NOMO-1 treated with dmso at 0.1 percent for 144 hours (cell line): ENCODE data around the gene HLCS.

Experiments
- DNase-seq: peaks from one replicate; lab custom pipeline; 2025; ENCODE audit not compliant: unreplicated experiment; lab: John Stamatoyannopoulos, UW

The HLCS gene

DNA sequence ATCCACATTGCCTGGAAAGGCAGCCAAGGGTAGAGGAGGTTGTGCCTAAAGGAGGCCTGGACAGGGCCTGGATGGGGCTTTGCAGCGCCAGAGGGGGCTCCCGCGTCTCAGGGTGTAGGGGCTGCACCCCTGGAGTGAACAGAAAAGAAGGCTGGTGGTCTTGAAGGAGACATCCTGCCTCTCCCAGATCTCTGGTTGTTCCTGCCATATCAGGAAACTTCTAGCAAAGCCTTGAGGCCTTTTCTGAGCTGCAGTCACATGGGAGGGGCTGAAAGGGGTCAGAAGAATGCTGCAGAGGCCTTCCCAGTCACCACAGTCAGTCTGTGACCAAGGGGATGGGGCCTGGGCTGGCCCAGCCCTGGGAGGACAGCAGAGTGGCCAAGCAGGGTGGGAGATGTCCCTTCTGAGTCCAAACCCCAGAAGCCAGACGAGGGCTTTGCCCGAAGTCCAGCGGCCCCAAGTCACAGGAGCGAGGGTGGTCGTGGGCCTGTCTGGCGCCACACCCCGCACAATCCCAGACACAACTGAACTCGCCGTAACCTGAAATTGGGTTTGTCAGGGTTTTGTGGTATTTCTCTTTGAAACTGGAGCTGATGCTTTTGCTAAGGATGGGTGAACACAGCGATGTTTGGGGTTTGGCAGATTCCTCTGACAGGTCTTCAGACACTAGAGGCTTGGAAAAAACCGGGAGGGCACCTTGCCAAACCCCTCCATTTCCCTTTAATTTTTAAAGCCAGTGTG is 237.9 kb downstream of the HLCS start:
- no peak for DNase-seq

DNA sequence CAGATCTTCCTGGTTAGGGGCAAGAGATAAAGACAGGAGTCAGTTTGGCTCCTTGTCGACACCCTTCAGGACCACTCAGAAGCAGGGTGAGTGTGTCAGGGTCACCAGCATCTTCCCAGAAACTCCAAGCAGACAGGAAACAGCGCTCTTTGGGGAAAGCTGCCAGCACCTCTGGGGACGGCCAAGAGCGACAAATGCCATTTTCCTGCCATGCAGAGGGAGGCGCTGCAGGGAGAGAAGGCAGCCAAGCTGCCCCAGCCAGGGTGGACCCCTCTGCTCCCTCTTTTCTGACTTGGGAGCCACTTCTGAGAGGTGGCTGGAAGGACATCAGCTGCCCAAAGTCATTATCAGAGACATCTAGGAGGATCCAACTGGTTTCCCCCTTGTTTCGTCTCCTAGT is 238.6 kb downstream of the HLCS start:
- no peak for DNase-seq

DNA sequence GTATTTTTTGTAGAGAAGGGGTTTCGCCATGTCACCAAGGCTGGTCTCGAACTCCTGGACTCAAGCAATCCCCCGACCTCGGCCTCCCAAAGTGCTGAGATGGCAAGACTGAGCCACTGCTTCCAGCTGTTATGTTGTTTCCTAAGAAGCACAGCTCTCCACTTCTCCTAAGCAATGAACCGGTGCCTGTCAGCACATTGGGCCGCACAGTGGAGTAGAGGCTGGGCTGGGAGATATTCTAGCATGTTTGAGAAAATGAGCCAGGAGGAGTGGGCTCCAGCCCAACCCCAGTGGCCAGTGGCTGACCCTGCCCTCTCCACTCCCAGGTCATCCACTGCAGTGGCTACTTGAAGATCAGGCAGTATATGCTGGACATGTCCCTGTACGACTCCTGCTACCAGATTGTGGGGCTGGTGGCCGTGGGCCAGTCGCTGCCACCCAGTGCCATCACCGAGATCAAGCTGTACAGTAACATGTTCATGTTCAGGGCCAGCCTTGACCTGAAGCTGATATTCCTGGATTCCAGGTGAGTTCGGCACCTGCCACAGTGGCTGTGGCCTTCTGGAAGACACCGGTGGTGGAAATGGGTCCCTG is 240.6 kb downstream of the HLCS start:
- no peak for DNase-seq

DNA sequence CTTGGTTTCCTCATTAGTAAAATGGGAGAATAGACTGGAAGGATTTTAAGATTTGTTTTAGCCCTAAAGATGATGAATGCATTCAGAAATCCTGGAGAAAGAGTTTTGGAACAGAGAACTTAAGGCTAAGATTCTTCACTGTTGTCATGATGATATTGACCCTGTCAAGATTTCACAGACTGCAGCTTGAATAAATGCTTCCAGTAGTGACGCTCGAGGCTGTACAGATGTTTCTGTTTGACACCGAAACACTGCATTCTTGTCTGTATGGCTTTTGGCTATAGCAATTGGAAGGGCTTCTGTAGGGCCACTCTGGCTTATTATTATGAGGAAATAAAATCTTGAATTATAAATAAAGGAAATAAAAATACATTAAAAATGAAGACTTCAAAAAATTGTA is 241.8 kb downstream of the HLCS start:
- no peak for DNase-seq

DNA sequence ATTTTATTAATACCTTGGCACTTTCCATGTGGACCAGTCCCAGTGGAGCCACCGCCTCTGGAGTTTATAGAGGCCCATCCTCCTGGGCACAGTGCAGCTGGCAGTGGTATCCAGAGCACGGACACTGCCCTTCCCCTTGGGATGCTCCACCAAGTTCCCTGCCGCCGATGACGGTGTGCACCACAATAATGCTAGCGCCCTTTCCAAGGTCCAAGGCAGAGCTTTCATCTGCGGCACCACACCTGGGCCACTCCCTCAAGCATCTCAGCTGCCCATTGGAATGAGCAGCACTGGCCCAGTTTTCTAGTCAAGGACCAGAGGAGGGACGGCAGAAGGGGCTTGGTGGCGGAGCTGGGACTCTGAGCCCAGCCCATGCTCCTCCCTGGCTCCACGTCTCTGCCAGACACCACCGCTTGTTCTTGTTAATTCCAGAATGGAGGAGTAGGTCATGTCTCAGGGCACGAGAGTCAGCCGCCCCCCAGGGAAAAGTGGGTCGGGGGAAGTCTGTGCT is 243.0 kb downstream of the HLCS start:
- DNase-seq: no peak

DNA sequence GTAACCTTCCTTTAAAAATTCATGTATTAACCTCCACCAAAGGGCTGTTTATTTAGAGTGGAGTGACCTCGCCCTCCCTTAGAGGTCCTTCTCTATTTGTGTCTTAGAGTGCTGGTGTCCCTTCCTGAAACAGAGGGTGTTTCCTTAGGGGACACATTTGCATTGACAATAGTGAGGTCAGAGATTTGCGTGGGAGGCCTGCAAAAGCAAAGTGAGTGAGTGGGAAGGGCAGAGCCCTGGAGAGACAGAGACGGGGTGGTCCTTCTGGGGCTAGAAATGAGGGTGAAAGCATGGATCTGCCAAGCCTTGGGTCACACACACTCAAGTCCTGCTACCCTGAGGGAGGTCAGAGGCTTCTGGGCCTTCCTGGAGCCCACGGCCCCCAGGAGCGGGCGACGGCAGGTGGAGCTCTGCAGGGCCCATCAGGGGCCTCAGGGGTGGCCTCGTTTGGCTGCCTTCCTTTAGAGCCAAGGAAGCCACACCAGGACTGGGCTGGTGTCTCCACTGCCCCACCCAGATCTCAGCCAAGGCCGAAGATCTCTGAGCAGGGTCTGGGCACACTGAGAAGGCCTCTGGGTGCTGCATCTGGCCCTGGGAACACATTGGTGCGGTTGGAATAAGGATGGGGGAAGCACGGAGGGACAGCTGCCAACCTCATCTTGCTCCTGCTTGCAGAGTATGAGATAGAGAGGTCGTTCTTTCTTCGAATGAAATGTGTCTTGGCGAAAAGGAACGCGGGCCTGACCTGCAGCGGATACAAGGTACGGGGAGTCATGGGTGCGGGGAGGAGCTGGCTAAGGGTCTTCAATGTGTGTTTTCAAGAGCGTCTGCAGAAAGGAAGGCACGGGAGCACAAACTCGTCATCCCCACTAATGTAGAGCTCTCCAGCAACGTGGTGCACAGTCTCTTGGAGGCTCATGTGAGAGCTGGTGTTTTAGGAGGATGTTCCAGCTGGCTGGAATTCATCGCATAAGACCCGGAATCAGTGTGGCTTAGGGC is 243.8 kb downstream of the HLCS start:
- no peak for DNase-seq

DNA sequence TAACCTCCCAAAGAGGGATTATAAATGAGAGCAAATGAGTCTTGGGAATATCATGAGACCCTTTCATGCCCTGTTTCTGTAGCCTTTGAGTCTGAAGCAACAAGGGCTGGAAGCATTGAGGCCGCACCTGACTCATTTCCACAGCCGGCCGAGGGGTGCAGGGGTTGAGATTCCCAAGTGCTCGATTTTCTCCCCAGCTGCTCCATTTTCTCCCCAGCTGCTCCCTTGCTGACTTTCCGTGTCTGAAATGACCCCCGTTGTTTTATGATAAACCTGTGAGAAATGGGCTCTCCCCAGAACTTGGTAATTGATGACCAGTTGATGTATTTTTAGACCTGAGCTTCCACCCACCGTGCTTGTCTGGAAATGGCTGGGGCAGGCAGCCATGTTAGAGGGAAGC is 244.7 kb downstream of the HLCS start:
- DNase-seq: no peak

DNA sequence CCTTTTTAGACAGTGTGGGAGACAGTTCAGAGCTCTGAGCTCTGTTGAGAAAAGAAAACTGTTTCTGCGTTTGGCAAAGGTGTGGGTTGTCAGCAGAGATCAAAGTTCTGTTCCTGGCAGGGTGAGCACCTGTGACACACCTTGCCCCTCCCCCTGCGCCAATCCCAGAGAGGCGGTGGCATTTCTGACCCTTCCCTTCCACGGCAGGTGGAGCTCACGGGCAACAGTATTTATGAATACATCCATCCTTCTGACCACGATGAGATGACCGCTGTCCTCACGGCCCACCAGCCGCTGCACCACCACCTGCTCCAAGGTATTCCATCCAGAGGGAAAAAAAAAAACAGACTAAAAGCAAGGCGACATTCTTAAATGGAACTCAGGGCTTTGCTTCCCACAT is 246.9 kb downstream of the HLCS start:
- DNase-seq: no peak

DNA sequence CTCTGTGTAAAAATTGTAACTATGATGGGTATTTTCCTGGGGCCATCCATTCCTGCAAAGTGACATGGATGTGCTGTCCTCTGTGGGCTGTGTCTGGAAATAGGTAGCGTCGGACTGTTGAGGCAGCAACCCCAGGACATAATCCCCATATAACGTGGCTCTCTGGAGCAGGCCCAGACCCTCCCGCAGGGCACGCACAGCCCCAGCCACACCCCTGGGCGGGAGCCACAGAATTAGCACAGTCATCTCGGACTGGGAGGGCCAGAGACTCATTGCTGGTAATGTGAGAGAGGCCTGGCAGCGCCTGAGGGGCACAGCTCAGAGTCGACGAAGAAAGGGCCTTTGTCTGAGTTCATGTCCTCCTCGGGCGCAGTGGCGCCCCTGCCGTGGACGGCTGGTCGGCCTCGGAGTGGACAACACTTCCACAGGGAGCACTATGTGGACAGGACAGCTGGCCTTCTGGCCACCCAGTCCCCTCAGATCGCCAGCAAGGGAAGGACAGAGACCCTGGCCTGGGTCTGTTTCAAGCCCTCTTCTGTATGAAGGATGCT is 247.4 kb downstream of the HLCS start:
- DNase-seq: no peak

DNA sequence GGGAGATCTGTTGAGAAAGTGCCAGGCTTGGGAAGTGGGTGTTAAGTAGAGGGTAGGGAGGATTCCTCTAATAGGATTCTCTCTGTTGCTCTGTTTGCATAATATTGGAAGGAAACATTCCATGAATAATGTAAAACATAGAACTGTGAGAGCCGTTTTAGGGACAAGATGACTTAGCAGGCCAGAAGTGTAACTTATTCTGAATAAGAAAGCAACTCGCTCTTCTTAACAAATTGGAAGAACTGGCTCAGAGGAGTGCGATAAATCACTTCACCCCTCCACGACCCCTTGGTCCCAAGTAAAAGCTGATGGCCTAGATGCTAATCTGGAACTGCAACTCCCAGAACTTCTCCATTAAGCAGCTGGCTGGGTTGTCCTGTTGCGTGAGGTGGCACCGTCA is 248.5 kb downstream of the HLCS start:
- no peak for DNase-seq

DNA sequence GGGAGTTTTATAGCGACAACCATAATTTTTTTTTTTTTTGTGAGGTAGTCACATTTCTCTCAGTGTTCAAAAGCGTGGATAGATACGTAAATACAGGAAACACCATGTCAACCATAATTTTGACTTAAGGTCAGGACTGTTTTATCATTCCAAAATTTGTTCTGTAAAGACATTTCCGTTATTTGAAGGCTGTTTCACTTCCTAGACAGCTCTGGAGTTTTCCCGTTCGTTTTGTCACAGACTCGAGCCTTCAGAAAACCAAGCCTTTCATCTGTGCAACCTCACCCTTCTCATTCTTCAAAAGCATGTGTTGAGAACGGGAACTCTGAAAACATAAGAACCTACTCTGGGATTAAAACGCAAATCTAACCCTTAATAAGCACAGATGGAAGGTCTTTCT is 249.6 kb downstream of the HLCS start:
- no peak for DNase-seq

DNA sequence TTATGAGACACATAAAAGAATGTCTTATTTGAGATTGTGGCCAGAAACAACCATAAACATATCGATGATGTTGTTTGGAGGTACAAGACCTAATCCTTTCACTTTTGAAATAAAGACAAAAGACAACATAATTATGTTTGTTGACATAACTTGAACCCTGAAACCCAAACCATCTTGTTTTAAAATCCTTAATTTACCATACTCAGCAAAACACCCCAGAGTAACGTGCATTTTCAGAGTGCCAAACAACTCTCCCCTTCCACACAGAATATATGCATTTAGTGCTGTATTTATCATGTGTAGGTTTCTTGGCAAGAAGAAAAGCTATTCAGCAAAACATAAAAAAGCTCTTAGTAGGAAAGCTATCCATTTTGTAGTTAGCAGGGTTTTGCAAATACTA is 250.1 kb downstream of the HLCS start:
- no peak for DNase-seq

DNA sequence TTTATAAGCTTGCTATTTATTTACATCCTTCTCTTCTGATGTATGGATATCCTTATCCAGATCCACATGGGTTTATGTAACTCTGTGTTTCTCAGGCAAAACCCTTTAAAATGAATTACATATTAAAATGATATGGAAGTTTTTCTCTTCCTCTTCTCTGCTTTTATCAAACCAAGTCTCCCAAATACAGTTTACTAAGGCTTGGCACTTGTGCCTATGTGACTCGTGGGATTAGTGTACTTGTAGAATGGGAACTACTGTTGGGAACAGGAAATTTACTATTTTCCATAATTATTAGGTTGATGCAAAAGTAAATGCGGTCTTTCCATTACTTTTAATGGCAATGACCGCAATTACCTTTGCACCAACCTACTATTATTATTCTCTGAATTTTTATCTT is 252.7 kb downstream of the HLCS start:
- DNase-seq: no peak

DNA sequence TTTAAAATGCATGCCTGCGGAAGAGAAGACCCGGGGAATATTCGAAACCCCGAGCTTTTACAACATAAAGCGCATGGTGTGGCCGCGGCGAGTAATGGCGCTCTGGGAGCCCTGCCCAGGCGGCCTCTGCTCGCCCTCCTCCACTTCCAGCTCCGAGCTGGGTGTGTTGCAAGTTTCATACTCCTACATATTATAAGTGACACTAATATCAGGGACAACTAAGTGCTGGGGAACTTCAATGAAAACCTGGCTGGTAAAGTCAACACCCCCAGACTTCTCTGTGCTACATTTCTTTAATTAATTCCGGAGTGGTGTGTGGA is 255.8 kb downstream of the HLCS start:
- DNase-seq: no peak

DNA sequence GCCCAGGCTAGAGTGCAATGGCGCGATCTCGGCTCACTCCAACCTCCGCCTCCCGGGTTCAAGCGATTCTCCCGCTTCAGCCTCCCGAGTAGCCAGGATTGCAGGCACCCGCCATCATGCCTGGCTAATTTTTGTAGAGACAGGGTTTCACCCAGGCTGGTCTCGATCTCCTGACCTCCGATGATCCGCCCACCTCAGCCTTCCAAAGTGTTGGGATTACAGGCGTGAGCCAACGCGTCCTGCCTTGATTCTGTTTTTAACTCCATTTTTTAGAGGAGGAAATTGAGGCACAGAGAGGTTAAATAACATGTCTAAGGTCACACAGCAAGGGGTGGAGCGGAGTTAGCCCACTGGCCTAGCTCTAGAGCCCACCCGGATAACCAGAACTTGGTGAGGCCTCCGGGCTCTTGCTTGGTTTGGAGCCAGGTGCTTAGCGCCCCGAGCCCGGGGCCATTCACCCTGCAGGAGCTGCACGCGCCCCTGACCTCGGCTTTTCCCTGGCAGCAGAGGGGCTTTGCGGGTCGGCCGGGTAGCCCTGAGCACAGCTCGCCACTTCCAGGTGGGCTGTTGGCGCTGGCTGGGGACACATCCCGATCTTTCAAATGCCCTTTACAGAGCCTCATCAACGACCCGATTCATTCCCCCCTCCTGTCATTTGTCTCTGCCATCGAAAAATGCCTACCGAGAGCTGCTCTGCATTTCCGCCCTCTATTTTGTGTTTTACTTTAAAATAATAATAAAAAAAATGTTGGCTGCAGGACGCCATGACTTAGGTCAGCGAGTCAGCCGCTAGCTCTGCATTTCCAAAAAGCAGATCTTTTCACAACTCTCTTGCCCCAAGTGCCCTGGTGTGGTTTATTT is 256.4 kb downstream of the HLCS start:
- DNase-seq: no peak

DNA sequence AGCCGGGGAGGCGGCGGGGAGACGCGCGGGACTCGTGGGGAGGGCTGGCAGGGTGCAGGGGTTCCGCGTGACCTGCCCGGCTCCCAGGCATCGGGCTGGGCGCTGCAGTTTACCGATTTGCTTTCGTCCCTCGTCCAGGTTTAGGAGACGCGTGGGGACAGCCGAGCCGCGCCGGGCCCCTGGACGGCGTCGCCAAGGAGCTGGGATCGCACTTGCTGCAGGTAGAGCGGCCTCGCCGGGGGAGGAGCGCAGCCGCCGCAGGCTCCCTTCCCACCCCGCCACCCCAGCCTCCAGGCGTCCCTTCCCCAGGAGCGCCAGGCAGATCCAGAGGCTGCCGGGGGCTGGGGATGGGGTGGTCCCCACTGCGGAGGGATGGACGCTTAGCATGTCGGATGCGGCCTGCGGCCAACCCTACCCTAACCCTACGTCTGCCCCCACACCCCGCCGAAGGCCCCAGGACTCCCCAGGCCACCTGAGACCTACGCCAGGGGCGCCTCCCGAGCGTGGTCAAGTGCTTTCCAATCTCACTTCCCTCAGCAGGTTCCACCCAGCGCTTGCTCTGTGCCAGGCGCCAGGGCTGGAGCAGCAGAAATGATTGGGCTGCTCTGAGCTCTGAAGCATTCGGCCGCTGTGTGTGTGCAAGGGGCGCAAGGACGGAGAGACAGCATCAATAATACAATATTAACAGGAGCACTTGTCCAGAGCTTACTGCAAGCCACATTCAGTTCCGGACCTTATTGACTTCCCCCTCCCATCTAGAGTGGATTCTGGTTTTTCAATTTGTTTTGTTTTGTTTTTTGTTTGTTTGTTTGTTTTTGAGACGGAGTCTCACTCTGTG is 257.2 kb downstream of the HLCS start:
- DNase-seq: no peak

DNA sequence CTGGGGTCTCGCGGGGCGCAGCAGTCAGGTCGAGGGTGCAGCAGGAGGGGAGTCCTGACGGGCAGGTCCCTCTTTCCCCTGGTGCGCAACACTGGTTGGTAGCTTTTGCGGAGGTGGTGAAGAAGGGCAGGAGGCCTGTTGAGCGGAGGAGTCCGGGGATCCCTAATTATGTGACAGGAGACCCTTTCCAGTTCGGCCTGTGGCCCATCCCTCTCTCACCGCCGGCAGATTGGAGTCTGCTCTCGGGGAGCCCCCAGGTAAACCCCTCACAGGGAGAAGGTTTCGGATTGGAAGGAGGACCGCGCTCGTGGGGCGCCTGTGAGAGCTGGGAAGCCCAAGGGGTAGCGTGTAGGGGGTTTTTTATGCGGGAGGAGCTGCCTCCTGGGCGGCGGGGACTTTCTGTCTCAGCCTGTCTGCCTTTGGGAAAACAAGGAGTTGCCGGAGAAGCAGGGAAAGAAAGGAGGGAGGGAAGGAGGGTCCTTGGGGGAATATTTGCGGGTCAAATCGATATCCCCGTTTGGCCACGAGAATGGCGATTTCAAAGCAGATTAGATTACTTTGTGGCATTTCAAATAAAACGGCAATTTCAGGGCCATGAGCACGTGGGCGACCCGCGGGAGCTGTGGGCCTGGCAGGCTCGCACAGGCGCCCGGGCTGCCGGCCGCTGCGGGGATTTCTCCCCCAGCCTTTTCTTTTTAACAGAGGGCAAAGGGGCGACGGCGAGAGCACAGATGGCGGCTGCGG is 258.0 kb downstream of the HLCS start:
- DNase-seq: no peak

DNA sequence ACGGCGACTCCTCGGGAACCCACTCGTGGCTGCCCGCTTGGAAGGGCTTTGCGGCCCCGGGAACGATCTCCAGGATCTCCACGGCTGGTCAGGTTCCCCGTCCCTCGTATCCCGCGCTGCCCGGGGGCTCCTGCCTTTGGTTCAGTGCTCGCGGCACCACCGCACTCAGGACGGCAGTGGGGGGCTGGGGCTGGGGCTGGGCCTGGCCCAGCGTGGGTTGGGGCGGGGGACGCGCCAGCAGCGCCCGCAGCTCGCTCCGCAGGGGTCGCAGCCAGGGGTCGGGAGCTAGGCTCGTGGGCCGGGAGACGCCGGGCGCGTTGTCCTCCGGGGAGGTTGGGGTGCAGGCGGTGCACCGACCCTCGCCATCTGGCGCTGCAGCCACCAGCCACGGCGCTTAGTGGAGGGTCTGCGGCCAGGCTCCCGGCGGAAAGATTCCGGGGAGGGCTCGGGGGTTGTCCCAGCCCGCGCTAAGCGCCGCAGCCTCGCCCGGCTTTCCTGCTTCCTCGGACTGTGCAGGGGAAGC is 258.6 kb downstream of the HLCS start:
- no peak for DNase-seq
